ENCODE measurements around the gene RSPO3.

The RSPO3 gene

GRCh38 chr6:127200114-127200513, 81.6 kb downstream of the RSPO3 start:
- DNase-seq (ENCODE audit: low read depth, low spot score), result no peak
- H3K4me3 ChIP-seq (ENCODE audit: low read depth, low read length), result no peak overlapping the region
- TF ChIP-seq CTCF (IDR thresholded peaks at IDR 0.05; ENCODE audit: low read depth, low read length), result no peak
- in situ Hi-C loops (cut with HindIII; ENCODE audit: low sequenced_read_pairs), result no loop called here

DNA sequence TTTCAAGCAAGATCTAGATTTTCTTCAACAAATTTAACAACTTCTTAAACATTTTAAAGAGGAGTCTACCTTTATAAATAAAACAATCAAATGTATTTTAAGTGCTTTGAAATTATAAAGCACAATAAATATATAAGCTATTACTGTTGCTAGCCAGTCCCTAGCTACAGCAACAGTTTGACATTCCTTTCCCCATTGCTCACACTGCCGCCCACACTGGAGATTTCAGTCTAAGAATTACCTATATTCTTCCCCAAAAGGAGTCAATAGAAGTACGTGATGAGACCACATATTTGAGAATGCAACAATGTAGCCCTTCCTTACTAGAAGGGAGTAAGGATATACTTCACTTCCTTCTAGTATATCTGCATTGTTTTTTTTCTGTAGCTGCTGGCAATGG, 82.8 kb downstream of the RSPO3 start:
- in situ Hi-C loops (cut with HindIII; ENCODE audit: low sequenced_read_pairs), result no loop called here
- H3K4me3 ChIP-seq (ENCODE audit: low read depth, low read length), result no peak overlapping the region
- no peak for TF ChIP-seq CTCF (IDR thresholded peaks at IDR 0.05; ENCODE audit: low read depth, low read length)
- peak; percentile 72 for DNase-seq (ENCODE audit: low read depth, low spot score)

DNA sequence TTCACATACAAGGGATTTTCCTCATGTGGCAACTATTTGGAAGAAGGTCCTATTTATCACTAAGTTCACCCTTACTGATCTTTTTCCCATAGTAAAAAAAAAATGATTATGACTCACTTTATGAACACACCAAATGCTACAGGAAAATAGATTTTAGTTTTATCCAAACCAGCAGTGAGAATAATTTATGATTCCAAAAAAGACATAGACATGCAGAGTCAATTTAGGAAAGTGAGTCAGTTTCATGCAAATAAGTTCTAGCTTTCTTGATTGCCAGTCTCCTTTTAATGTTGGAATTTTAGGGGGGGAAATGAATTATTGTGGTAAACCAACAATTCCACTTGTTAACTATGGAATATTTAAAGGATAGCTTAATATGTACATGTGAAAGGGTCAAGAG, 84.2 kb downstream of the RSPO3 start:
- no peak for DNase-seq (ENCODE audit: low read depth, low spot score)

DNA sequence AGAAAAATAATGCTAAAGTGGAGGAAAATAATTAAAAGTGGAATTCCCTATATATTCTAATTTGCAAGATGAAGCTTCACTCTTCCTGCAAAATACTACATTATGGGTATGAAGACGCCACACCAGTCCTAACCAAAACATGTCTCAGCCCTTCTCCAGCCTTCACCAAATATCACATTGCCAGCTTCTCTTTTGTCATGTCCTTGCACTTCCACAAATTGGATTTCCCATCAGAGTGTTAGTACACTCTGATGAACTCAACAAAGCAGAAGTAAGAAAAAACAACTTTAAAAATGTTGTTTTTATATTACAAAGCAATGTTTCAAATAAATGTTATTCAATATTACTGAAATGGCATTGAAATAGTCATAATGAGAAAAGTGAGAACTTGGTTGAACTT, 85.8 kb downstream of the RSPO3 start:
- no peak for TF ChIP-seq CTCF (IDR thresholded peaks at IDR 0.05; ENCODE audit: low read depth, low read length)
- in situ Hi-C loops (cut with HindIII; ENCODE audit: low sequenced_read_pairs), result no loop called here
- H3K4me3 ChIP-seq (ENCODE audit: low read depth, low read length), result no peak overlapping the region
- no peak for DNase-seq (ENCODE audit: low read depth, low spot score)

More for the DNA sequence above, 84.2 kb downstream of the RSPO3 start:
- no peak overlapping the region for H3K4me3 ChIP-seq (ENCODE audit: low read depth, low read length)
- in situ Hi-C loops (cut with HindIII; ENCODE audit: low sequenced_read_pairs), result no loop called here
- no peak for TF ChIP-seq CTCF (IDR thresholded peaks at IDR 0.05; ENCODE audit: low read depth, low read length)

- no peak overlapping the region for H3K4me3 ChIP-seq (ENCODE audit: low read depth, low read length)
- no peak for TF ChIP-seq CTCF (IDR thresholded peaks at IDR 0.05; ENCODE audit: low read depth, low read length)
- no peak for DNase-seq (ENCODE audit: low read depth, low spot score)
- in situ Hi-C loops (cut with HindIII; ENCODE audit: low sequenced_read_pairs), result no loop called here
Measured at GRCh38 chr6:127205036-127205435, 86.6 kb downstream of the RSPO3 start.

GRCh38 chr6:127206531-127207095, 88.1 kb downstream of the RSPO3 start:
- in situ Hi-C loops (cut with HindIII; ENCODE audit: low sequenced_read_pairs), result no loop called here
- H3K4me3 ChIP-seq (ENCODE audit: low read depth, low read length), result no peak overlapping the region
- no peak for DNase-seq (ENCODE audit: low read depth, low spot score)
- no peak for TF ChIP-seq CTCF (IDR thresholded peaks at IDR 0.05; ENCODE audit: low read depth, low read length)
